Measurements from ENCODE around the gene ATRNL1.

ATRNL1 gene

DNA sequence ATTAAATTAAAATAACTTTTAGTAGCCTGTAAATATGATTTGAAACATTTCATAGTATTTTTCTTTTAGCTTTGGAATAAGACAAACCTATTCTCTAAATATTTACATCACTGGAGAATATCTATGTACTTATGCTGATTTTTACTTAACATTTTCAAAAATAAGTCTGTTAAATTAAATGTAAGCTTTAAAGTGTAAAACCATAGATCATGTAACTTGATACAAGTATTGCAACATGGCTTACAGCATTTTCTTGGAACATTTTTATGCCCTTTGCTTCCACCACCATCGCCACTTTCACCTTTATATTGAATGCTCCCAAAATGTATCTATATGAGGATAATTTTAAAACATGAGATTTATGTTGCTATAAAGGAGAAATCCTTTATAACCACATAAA lies 752.8 kb downstream of the ATRNL1 start:
- DNase-seq (ENCODE audit: low spot score), result no peak
- H2BK120ac ChIP-seq (ENCODE audit: low read depth, low read length), result no peak overlapping the region
- no peaks in the 10 kb centered on the region for H3K36me3 ChIP-seq (replicated peaks in 1 of 2; ENCODE audit: control insufficient read depth in 2 of 2, insufficient read depth in 2 of 2, low read length in 2 of 2)
- no peak overlapping the region for H2AFZ ChIP-seq (ENCODE audit: low read length)
- H3K9ac ChIP-seq (ENCODE audit: low read depth, low read length, poor library complexity), result no peak overlapping the region
- H2BK15ac ChIP-seq (ENCODE audit: low read length), result no peak overlapping the region
- no peak overlapping the region for H3K18ac ChIP-seq (ENCODE audit: low read length)
- no peaks in the 10 kb centered on the region for H3K27me3 ChIP-seq (ENCODE audit: control insufficient read depth in 3 of 3, insufficient read depth in 3 of 3, low read depth in 1 of 3, low read length in 3 of 3)
- no peak overlapping the region for H4K8ac ChIP-seq (ENCODE audit: low read depth, low read length)
- no CpG with 5 or more reads among the region's 1 CpG for WGBS, 2 donors (ENCODE audit: extremely low coverage in 2 of 2, insufficient read length in 2 of 2, insufficient replicate concordance in 1 of 2)
- no peak overlapping the region for H3K27ac ChIP-seq (replicated peaks; ENCODE audit: low read length)
- H3K79me1 ChIP-seq (ENCODE audit: low read depth, low read length), result no peaks in the 10 kb centered on the region
- H3K23ac ChIP-seq (ENCODE audit: low read depth, low read length, poor library complexity), result no peak overlapping the region
- no peaks in the 10 kb centered on the region for H3K9me3 ChIP-seq (replicated peaks in 1 of 2; ENCODE audit: control insufficient read depth in 2 of 2, insufficient read depth in 1 of 2, low read depth in 1 of 2, low read length in 2 of 2)
- no peak overlapping the region for H2BK12ac ChIP-seq (ENCODE audit: low read length)
- H3K4ac ChIP-seq (ENCODE audit: low read length), result no peak overlapping the region
- no peak overlapping the region for H3K4me3 ChIP-seq (ENCODE audit: low read length in 2 of 2)
- no peaks in the 10 kb centered on the region for H3K4me1 ChIP-seq (ENCODE audit: control insufficient read depth in 2 of 2, insufficient read depth in 1 of 2, low read depth in 1 of 2, low read length in 2 of 2)
- H3K4me2 ChIP-seq (ENCODE audit: insufficient read depth, low read length, poor library complexity, severe bottlenecking), result no peak overlapping the region
- H2BK5ac ChIP-seq (ENCODE audit: low read length), result no peak overlapping the region
- no peak overlapping the region for H2AK5ac ChIP-seq (ENCODE audit: low read depth, low read length)
- H4K91ac ChIP-seq (ENCODE audit: low read depth, low read length, poor library complexity), result no peak overlapping the region
- H3K14ac ChIP-seq (ENCODE audit: low read length), result no peak overlapping the region

DNA sequence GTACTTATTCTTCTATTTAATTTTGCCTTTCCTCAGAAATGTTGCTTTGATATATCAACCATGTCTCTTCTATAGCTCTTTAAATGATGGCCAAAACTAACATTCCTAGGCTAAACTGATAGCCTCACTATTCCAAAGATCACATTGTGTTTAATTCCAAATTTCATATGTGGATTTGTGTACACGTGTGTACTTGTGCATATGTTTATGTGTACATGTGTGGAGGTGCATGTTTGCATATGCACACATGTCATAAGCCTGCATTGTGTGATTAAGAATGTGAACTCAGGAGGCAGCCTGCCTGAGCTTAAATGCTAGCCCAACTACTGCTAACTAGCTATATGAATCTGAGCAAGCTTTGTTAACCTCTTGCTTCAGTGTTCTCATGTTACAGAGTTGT lies 753.4 kb downstream of the ATRNL1 start:
- no peak overlapping the region for H2AK5ac ChIP-seq (ENCODE audit: low read depth, low read length)
- H2BK120ac ChIP-seq (ENCODE audit: low read depth, low read length), result no peak overlapping the region
- WGBS, 2 donors (ENCODE audit: extremely low coverage in 2 of 2, insufficient read length in 2 of 2, insufficient replicate concordance in 1 of 2), result no CpG with 5 or more reads among the region's 1 CpG
- no peaks in the 10 kb centered on the region for H3K79me1 ChIP-seq (ENCODE audit: low read depth, low read length)
- no peak overlapping the region for H2BK15ac ChIP-seq (ENCODE audit: low read length)
- H3K14ac ChIP-seq (ENCODE audit: low read length), result no peak overlapping the region
- no peaks in the 10 kb centered on the region for H3K27me3 ChIP-seq (ENCODE audit: control insufficient read depth in 3 of 3, insufficient read depth in 3 of 3, low read depth in 1 of 3, low read length in 3 of 3)
- no peak overlapping the region for H3K23ac ChIP-seq (ENCODE audit: low read depth, low read length, poor library complexity)
- no peak overlapping the region for H3K4me3 ChIP-seq (ENCODE audit: low read length in 2 of 2)
- DNase-seq (ENCODE audit: low spot score), result no peak
- H3K36me3 ChIP-seq (replicated peaks in 1 of 2; ENCODE audit: control insufficient read depth in 2 of 2, insufficient read depth in 2 of 2, low read length in 2 of 2), result no peaks in the 10 kb centered on the region
- no peak overlapping the region for H4K91ac ChIP-seq (ENCODE audit: low read depth, low read length, poor library complexity)
- no peak overlapping the region for H2BK5ac ChIP-seq (ENCODE audit: low read length)
- no peak overlapping the region for H3K4ac ChIP-seq (ENCODE audit: low read length)
- no peak overlapping the region for H3K27ac ChIP-seq (replicated peaks; ENCODE audit: low read length)
- H3K9me3 ChIP-seq (replicated peaks in 1 of 2; ENCODE audit: control insufficient read depth in 2 of 2, insufficient read depth in 1 of 2, low read depth in 1 of 2, low read length in 2 of 2), result no peaks in the 10 kb centered on the region
- no peaks in the 10 kb centered on the region for H3K4me1 ChIP-seq (ENCODE audit: control insufficient read depth in 2 of 2, insufficient read depth in 1 of 2, low read depth in 1 of 2, low read length in 2 of 2)
- no peak overlapping the region for H3K4me2 ChIP-seq (ENCODE audit: insufficient read depth, low read length, poor library complexity, severe bottlenecking)
- no peak overlapping the region for H4K8ac ChIP-seq (ENCODE audit: low read depth, low read length)
- H3K18ac ChIP-seq (ENCODE audit: low read length), result no peak overlapping the region
- H2AFZ ChIP-seq (ENCODE audit: low read length), result no peak overlapping the region
- H2BK12ac ChIP-seq (ENCODE audit: low read length), result no peak overlapping the region
- H3K9ac ChIP-seq (ENCODE audit: low read depth, low read length, poor library complexity), result no peak overlapping the region

- H3K27ac ChIP-seq (replicated peaks; ENCODE audit: low read length), result no peak overlapping the region
- no peak overlapping the region for H4K91ac ChIP-seq (ENCODE audit: low read depth, low read length, poor library complexity)
- H3K23ac ChIP-seq (ENCODE audit: low read depth, low read length, poor library complexity), result no peak overlapping the region
- no peak overlapping the region for H2AK5ac ChIP-seq (ENCODE audit: low read depth, low read length)
- DNase-seq (ENCODE audit: low spot score), result no peak
- H2BK5ac ChIP-seq (ENCODE audit: low read length), result no peak overlapping the region
- no peak overlapping the region for H3K14ac ChIP-seq (ENCODE audit: low read length)
- H3K79me1 ChIP-seq (ENCODE audit: low read depth, low read length), result no peaks in the 10 kb centered on the region
- no peak overlapping the region for H2BK12ac ChIP-seq (ENCODE audit: low read length)
- no peak overlapping the region for H2BK15ac ChIP-seq (ENCODE audit: low read length)
- H3K9me3 ChIP-seq (replicated peaks in 1 of 2; ENCODE audit: control insufficient read depth in 2 of 2, insufficient read depth in 1 of 2, low read depth in 1 of 2, low read length in 2 of 2), result no peaks in the 10 kb centered on the region
- no peak overlapping the region for H4K8ac ChIP-seq (ENCODE audit: low read depth, low read length)
- no peaks in the 10 kb centered on the region for H3K4me1 ChIP-seq (ENCODE audit: control insufficient read depth in 2 of 2, insufficient read depth in 1 of 2, low read depth in 1 of 2, low read length in 2 of 2)
- H3K9ac ChIP-seq (ENCODE audit: low read depth, low read length, poor library complexity), result no peak overlapping the region
- WGBS, 2 donors (ENCODE audit: extremely low coverage in 2 of 2, insufficient read length in 2 of 2, insufficient replicate concordance in 1 of 2), result no CpG with 5 or more reads among the region's 2 CpGs
- H3K4ac ChIP-seq (ENCODE audit: low read length), result no peak overlapping the region
- no peaks in the 10 kb centered on the region for H3K36me3 ChIP-seq (replicated peaks in 1 of 2; ENCODE audit: control insufficient read depth in 2 of 2, insufficient read depth in 2 of 2, low read length in 2 of 2)
- no peak overlapping the region for H3K4me3 ChIP-seq (ENCODE audit: low read length in 2 of 2)
- no peak overlapping the region for H2AFZ ChIP-seq (ENCODE audit: low read length)
- H2BK120ac ChIP-seq (ENCODE audit: low read depth, low read length), result no peak overlapping the region
- no peak overlapping the region for H3K4me2 ChIP-seq (ENCODE audit: insufficient read depth, low read length, poor library complexity, severe bottlenecking)
- H3K18ac ChIP-seq (ENCODE audit: low read length), result no peak overlapping the region
- H3K27me3 ChIP-seq (ENCODE audit: control insufficient read depth in 3 of 3, insufficient read depth in 3 of 3, low read depth in 1 of 3, low read length in 3 of 3), result no peaks in the 10 kb centered on the region
Measured at GRCh38 chr10:115849197-115849596, 756.0 kb downstream of the ATRNL1 start.

GRCh38 chr10:115850666-115851065 lies 757.5 kb downstream of the ATRNL1 start:
- H3K27ac ChIP-seq (replicated peaks; ENCODE audit: low read length), result no peak overlapping the region
- no peaks in the 10 kb centered on the region for H3K9me3 ChIP-seq (replicated peaks in 1 of 2; ENCODE audit: control insufficient read depth in 2 of 2, insufficient read depth in 1 of 2, low read depth in 1 of 2, low read length in 2 of 2)
- no peak overlapping the region for H4K8ac ChIP-seq (ENCODE audit: low read depth, low read length)
- H3K23ac ChIP-seq (ENCODE audit: low read depth, low read length, poor library complexity), result no peak overlapping the region
- H3K9ac ChIP-seq (ENCODE audit: low read depth, low read length, poor library complexity), result no peak overlapping the region
- no peaks in the 10 kb centered on the region for H3K36me3 ChIP-seq (replicated peaks in 1 of 2; ENCODE audit: control insufficient read depth in 2 of 2, insufficient read depth in 2 of 2, low read length in 2 of 2)
- H3K79me1 ChIP-seq (ENCODE audit: low read depth, low read length), result no peaks in the 10 kb centered on the region
- H3K18ac ChIP-seq (ENCODE audit: low read length), result no peak overlapping the region
- H3K4ac ChIP-seq (ENCODE audit: low read length), result no peak overlapping the region
- no peak overlapping the region for H3K14ac ChIP-seq (ENCODE audit: low read length)
- DNase-seq (ENCODE audit: low spot score), result no peak
- no peak overlapping the region for H2BK5ac ChIP-seq (ENCODE audit: low read length)
- no peak overlapping the region for H2AFZ ChIP-seq (ENCODE audit: low read length)
- no peak overlapping the region for H3K4me3 ChIP-seq (ENCODE audit: low read length in 2 of 2)
- no peaks in the 10 kb centered on the region for H3K27me3 ChIP-seq (ENCODE audit: control insufficient read depth in 3 of 3, insufficient read depth in 3 of 3, low read depth in 1 of 3, low read length in 3 of 3)
- H3K4me2 ChIP-seq (ENCODE audit: insufficient read depth, low read length, poor library complexity, severe bottlenecking), result no peak overlapping the region
- no peak overlapping the region for H4K91ac ChIP-seq (ENCODE audit: low read depth, low read length, poor library complexity)
- H3K4me1 ChIP-seq (ENCODE audit: control insufficient read depth in 2 of 2, insufficient read depth in 1 of 2, low read depth in 1 of 2, low read length in 2 of 2), result no peaks in the 10 kb centered on the region
- H2BK120ac ChIP-seq (ENCODE audit: low read depth, low read length), result no peak overlapping the region
- no peak overlapping the region for H2BK12ac ChIP-seq (ENCODE audit: low read length)
- H2AK5ac ChIP-seq (ENCODE audit: low read depth, low read length), result no peak overlapping the region
- WGBS, 2 donors (ENCODE audit: extremely low coverage in 2 of 2, insufficient read length in 2 of 2, insufficient replicate concordance in 1 of 2), result no CpG with 5 or more reads among the region's 1 CpG
- H2BK15ac ChIP-seq (ENCODE audit: low read length), result no peak overlapping the region

All from neuronal stem cell (in vitro differentiated cells).